ENCODE measurements around the gene MAN2B2.

Gene MAN2B2

DNA sequence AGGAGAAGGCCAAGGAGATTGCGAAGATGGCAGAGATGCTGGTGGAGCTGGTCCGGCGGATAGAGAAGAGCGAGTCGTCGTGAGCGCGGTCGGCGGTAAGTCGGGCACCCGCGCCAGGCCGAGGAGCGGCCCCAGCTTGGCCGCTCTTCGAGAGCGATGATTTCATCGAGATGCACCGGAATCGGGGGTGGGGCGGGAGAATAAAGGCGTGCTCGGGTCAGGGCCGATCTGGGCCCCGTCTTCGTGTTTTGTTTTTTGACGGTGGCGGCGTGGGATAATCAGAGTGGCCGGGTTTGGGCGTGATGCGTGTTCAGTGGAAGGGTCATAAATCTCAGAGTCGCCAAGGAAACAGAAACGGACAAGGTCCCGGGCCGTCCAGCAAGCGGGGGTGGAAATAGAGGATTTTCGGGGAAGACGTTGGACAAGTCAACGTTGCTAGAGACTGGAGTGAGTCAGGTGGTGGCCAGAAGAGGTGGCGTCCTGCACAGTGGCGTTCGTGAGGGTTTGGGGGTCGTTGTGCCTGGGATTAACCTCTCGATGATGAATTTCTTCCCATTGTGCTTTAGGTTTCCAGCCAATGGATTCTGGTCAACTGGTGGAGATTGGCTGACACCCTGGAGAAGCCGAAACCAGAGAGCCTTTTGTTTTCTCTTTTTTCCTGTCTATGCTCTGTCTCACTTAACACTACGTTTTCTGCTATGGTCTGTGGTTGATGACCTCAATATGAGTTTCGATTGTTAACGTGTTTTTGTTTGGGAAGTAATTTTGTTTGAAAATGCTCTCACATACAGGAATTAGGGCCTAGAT, 66.4 kb downstream of the MAN2B2 start:
- no peaks in the 10 kb centered on the region for H3K9me3 Mint-ChIP-seq

DNA sequence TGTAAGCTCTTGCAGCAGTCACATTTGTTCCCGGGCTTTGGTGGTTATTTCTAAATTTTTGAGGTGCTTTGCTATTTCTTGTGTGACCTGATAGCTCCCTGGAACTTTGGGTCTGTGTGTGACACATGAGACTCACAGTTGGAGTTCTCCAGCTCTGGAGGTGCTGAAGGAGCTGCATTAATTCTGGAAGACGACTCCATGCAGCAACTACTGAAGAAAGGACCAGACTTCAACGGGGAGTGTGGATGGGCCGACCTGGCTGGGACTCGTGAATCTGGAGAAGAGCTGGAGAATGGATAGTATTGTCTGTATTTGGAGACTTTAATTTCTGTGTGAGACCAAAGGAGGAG, 67.0 kb downstream of the MAN2B2 start:
- Mint-ChIP-seq H3K27ac (peak overlapping the region; percentile 99 to 100 (median 100)), H3K9me3 (no peaks in the 10 kb centered on the region), H3K4me3 (peak overlapping the region; percentile 98 to 100 (median 99)), H3K4me1 (peaks cover 40% of the 10 kb centered on the region), H3K27me3 (ENCODE audit: low read depth) (no peaks in the 10 kb centered on the region), H3K36me3 (ENCODE audit: low read depth) (peaks cover 49% of the 10 kb centered on the region)
- TF ChIP-seq, protein P1, sequence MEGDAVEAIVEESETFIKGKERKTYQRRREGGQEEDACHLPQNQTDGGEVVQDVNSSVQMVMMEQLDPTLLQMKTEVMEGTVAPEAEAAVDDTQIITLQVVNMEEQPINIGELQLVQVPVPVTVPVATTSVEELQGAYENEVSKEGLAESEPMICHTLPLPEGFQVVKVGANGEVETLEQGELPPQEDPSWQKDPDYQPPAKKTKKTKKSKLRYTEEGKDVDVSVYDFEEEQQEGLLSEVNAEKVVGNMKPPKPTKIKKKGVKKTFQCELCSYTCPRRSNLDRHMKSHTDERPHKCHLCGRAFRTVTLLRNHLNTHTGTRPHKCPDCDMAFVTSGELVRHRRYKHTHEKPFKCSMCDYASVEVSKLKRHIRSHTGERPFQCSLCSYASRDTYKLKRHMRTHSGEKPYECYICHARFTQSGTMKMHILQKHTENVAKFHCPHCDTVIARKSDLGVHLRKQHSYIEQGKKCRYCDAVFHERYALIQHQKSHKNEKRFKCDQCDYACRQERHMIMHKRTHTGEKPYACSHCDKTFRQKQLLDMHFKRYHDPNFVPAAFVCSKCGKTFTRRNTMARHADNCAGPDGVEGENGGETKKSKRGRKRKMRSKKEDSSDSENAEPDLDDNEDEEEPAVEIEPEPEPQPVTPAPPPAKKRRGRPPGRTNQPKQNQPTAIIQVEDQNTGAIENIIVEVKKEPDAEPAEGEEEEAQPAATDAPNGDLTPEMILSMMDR (IDR thresholded peaks at IDR 0.05; ENCODE audit: unreplicated experiment in 3 of 3): no peak

More for the DNA sequence above, 66.4 kb downstream of the MAN2B2 start:
- TF ChIP-seq, protein P1 (IDR thresholded peaks at IDR 0.05; ENCODE audit: unreplicated experiment in 3 of 3): no peak
- Mint-ChIP-seq H3K27me3 (ENCODE audit: low read depth) (no peaks in the 10 kb centered on the region), H3K4me1 (peaks cover 40% of the 10 kb centered on the region), H3K27ac (peak overlapping the region; percentile 99 to 100 (median 100)), H3K36me3 (ENCODE audit: low read depth) (peaks cover 49% of the 10 kb centered on the region), H3K4me3 (peak overlapping the region; percentile 98 to 100 (median 99))

DNA sequence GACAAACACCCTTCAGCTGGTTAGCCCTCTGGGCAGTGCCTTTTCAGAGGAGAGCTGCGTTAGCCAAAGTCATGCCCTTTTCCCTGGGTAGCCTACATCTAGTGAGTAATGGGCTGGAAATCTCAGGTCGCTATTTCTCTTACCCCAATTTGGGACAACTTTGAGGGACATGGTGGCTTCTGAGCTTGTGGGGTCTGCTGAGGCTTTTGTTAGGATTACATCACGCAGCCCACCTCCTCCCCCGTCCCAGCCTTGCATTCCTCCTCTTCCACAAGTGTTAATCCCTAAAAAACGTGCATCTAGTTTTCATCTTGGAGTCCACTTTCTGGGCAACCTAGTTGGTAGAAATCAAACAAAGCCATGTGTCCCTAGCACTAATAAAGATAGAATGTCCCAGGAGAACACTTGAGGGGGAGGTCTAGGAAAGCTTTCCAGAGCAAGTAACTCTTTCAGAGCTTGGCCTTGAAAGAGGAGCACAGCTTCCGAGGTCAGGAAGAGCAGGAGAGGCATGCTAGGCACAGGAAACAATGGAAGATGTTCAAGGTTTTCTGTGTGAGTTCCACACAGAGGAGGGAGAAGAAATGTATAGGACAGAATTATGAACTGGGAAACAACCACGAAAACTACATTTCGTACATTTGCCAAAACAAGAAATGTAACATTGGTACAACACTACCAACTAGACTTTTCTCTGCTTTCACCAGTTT, 68.3 kb downstream of the MAN2B2 start:
- Mint-ChIP-seq H3K4me1 (peaks cover 40% of the 10 kb centered on the region), H3K36me3 (ENCODE audit: low read depth) (peaks cover 49% of the 10 kb centered on the region), H3K27me3 (ENCODE audit: low read depth) (no peaks in the 10 kb centered on the region), H3K27ac (peak overlapping the region in 2 of 3 experiments; percentile 29 to 99), H3K9me3 (no peaks in the 10 kb centered on the region), H3K4me3 (peak overlapping the region; percentile 98 to 100 (median 99))
- TF ChIP-seq, protein P1 (IDR thresholded peaks at IDR 0.05; ENCODE audit: unreplicated experiment in 3 of 3): no peak

DNA sequence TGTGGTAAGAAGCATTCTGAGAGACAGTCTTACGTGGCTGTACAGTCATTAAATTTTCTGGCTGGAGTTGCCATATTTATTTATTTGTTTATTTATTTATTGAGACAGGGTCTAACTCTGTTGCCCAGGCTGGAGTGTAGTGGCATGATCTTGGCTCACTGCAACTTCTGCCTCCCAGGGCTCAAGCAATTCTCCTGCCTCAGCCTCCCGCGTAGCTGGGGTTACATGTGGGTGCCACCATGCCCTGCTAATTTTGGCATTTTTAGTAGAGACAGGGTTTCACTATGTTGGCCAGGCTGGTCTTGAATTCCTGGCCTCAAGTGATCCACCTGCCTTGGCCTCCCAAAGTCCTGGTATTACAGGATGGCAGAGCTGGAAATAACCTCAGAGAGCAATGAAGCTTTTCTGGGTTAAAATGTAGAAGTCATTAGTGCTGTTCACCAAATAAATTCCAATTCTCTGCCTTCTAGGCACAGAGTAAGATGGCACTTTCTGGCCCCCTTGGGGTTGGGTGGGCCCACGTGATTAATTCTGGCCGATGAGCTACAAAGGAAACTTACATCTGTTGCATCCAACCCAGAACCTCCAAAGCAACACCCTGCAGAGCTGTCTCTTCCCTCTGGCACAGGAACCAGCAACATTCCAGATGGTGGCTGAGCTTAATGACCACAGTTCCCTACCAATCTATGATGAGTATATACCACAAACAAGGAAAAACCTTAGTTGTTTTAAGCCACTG, 70.0 kb downstream of the MAN2B2 start:
- Mint-ChIP-seq H3K27ac (no peak overlapping the region), H3K36me3 (ENCODE audit: low read depth) (peaks cover 49% of the 10 kb centered on the region), H3K27me3 (ENCODE audit: low read depth) (no peaks in the 10 kb centered on the region), H3K9me3 (no peaks in the 10 kb centered on the region), H3K4me3 (peak overlapping the region in 1 of 3 experiments; percentile 72), H3K4me1 (peaks cover 40% of the 10 kb centered on the region)
- TF ChIP-seq, protein P1 (IDR thresholded peaks at IDR 0.05; ENCODE audit: unreplicated experiment in 3 of 3): no peak

DNA sequence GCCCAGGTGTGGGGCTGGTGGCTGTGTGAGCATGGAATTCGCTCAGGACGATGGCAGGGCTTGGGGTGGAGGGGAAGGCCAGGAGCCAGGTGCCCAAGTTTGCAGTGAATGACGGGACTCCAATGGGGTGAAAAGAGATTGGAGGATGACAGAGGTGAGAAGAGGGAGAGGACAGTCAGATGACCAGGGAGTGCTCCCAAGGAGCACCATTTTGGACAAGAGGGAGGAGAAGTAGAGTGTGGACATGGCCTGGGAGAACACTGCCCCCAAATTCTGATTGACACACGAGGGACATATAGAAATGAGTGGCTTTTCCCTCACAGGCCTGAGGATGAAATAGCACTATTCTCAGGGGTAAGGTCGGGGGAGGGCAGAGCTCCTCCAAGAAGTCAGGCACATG, 72.2 kb downstream of the MAN2B2 start:
- Mint-ChIP-seq H3K27ac (no peak overlapping the region), H3K4me3 (no peak overlapping the region), H3K27me3 (ENCODE audit: low read depth) (no peaks in the 10 kb centered on the region), H3K9me3 (no peaks in the 10 kb centered on the region), H3K4me1 (peaks cover 18% of the 10 kb centered on the region), H3K36me3 (ENCODE audit: low read depth) (peaks cover 30% of the 10 kb centered on the region)
- TF ChIP-seq, protein P1 (IDR thresholded peaks at IDR 0.05; ENCODE audit: unreplicated experiment in 3 of 3): no peak

Data from nephron (organoid).